Natural killer cell (primary cell): ENCODE measurements around the gene HLA-DPB1. TPM values are rescaled to one million over a fixed set of nuclear protein-coding genes. Genes with fewer than 3 reads are reported as not detected.
A peak's percentile ranks its signal among the peaks of the same experiment; 100 is the strongest.

Experiments
- ATAC-seq, 3 donors: fragments of 150-1000 bp in 2 of 3; fragments of 200-7000 bp in 1 of 3; cut with Tn5 transposase; 1 replicate in 1 of 3; 2 replicates in 2 of 3; pipeline ENCODE4 v1.10.0; 2021; ENCODE audit warnings: mild to moderate bottlenecking in 2 of 3, moderate library complexity in 2 of 3
- DNase-seq, 2 donors: peaks; one replicate each; pipeline versions ENCODE4 v3.0.0 to v3.0.0-alpha.2; 2013 to 2021; ENCODE audit warnings: mixed read lengths in 1 of 2
- H3K27ac ChIP-seq: one replicate; pipeline ENCODE4 v1.5.1; 2013; ENCODE audit warnings: mild to moderate bottlenecking, low read length
- H3K27me3 ChIP-seq: one replicate; pipeline ENCODE4 v1.6.1; 2013; ENCODE audit warnings: low read length; ENCODE audit not compliant: control insufficient read depth, insufficient read depth
- H3K36me3 ChIP-seq: one replicate; pipeline ENCODE4 v1.6.1; 2013; ENCODE audit warnings: low read length; ENCODE audit not compliant: control insufficient read depth, insufficient read depth
- H3K4me1 ChIP-seq: one replicate; pipeline ENCODE4 v1.6.1; 2013; ENCODE audit warnings: low read length; ENCODE audit not compliant: control insufficient read depth, insufficient read depth
- H3K4me3 ChIP-seq: one replicate; pipeline ENCODE4 v1.5.1; 2013; ENCODE audit warnings: low read length
- H3K9me3 ChIP-seq: one replicate; pipeline ENCODE4 v1.6.1; 2013; ENCODE audit warnings: low read length; ENCODE audit not compliant: control insufficient read depth, insufficient read depth
- H3K27ac Mint-ChIP-seq, 2 donors: one replicate each; pipeline ENCODE4 v1.8.0; 2022; ENCODE audit warnings: mild to moderate bottlenecking in 2 of 2, mixed read lengths in 2 of 2, moderate library complexity in 1 of 2
- H3K27me3 Mint-ChIP-seq, 2 donors: one replicate each; pipeline ENCODE4 v1.8.0; 2022; ENCODE audit warnings: low read depth in 2 of 2, mixed read lengths in 2 of 2
- H3K36me3 Mint-ChIP-seq: one replicate; pipeline ENCODE4 v1.8.0; 2022; ENCODE audit warnings: mixed read lengths
- H3K4me1 Mint-ChIP-seq, 2 donors: one replicate each; pipeline ENCODE4 v1.8.0; 2022; ENCODE audit warnings: mixed read lengths in 2 of 2
- H3K4me3 Mint-ChIP-seq: one replicate; pipeline ENCODE4 v1.8.0; 2022; ENCODE audit warnings: mild to moderate bottlenecking, moderate library complexity, mixed read lengths
- H3K9me3 Mint-ChIP-seq, 2 donors: one replicate each; pipeline ENCODE4 v1.8.0; 2022; ENCODE audit warnings: mixed read lengths in 2 of 2
- CTCF ChIP-seq: fragments of 200-600 bp; IDR thresholded peaks from one replicate; pipeline ENCODE4 v1.8.0; 2022; ENCODE audit warnings: antibody characterized with exemption
- WGBS: methylation state at CpG from one replicate; pipeline ENCODE4 v1.1.7; 2013; ENCODE audit warnings: missing lambda C conversion rate; ENCODE audit not compliant: insufficient coverage; 5-methylcytosine and 5-hydroxymethylcytosine counted together
- intact Hi-C: fragments of 100-400 bp; cut with micrococcal nuclease; formaldehyde crosslinking; loops from one replicate; pipeline ENCODE4 v1.14.2; 2022
- total RNA-seq, 4 donors: library from RNA; stranded (reverse); fragments of 120-200 nt in 1 of 4; gene quantifications; one replicate each; pipeline versions ENCODE4 v1.2.3 to v1.2.4, GENCODE V29; 2013 to 2022

Gene HLA-DPB1
- total RNA-seq, 3 donors from 2014 or later (not counting 1 experiment from before 2014, with no cell fraction given), result 55.2 to 131 (median 77.1) TPM

GRCh38 chr6:33120001-33120400 lies 44.2 kb downstream of the HLA-DPB1 start:
- H3K4me3 ChIP-seq, result no peak overlapping the region
- Mint-ChIP-seq H3K27ac (no peak overlapping the region), H3K4me3 (no peak overlapping the region), H3K36me3 (peaks cover 9% of the 10 kb centered on the region), H3K27me3 (peaks cover 38 to 39% of the 10 kb centered on the region in 2 donors), H3K9me3 (peaks cover 2 to 4% of the 10 kb centered on the region in 2 donors), H3K4me1 (peaks cover 0 to 7% of the 10 kb centered on the region in 2 donors)
- DNase-seq (no peak), ATAC-seq (no peak)
- WGBS, result 83% methylated on average over 3 of the region's 3 CpGs
- peaks cover 20% of the 10 kb centered on the region for H3K4me1 ChIP-seq
- no peaks in the 10 kb centered on the region for H3K36me3 ChIP-seq
- intact Hi-C loops, result no loop called here
- no peak for TF ChIP-seq CTCF
- H3K9me3 ChIP-seq, result peaks cover 11% of the 10 kb centered on the region
- peaks cover 18% of the 10 kb centered on the region for H3K27me3 ChIP-seq
- H3K27ac ChIP-seq, result no peak overlapping the region

- peaks cover 2 to 4% of the 10 kb centered on the region in 2 donors for H3K9me3 Mint-ChIP-seq
- H3K4me3 ChIP-seq, result no peak overlapping the region
These were observed 47.4 kb downstream of the HLA-DPB1 start for GRCh38 chr6:33123181-33123580.

GRCh38 chr6:33123732-33124524 lies 48.1 kb downstream of the HLA-DPB1 start:
- Histone ChIP-seq H3K4me3 (no peak overlapping the region), H3K36me3 (no peaks in the 10 kb centered on the region), H3K9me3 (peaks cover 11% of the 10 kb centered on the region), H3K27me3 (no peaks in the 10 kb centered on the region), H3K27ac (no peak overlapping the region), H3K4me1 (no peaks in the 10 kb centered on the region)
- ATAC-seq (peak in 2 of 3 donors; percentile 55 to 63), DNase-seq (peak in 1 of 2 donors; percentile 53)
- Mint-ChIP-seq H3K36me3 (peaks cover 9% of the 10 kb centered on the region), H3K27ac (no peak overlapping the region), H3K4me3 (no peak overlapping the region), H3K4me1 (no peaks in the 10 kb centered on the region), H3K27me3 (peaks cover 18 to 21% of the 10 kb centered on the region in 2 donors), H3K9me3 (peaks cover 2 to 4% of the 10 kb centered on the region in 2 donors)
- 93% methylated on average over 20 of the region's 20 CpGs for WGBS
- intact Hi-C loops, result loop anchor here (2.0 kb wide), 1 partner anchor 25 kb away; no protein-coding TSS in a partner anchor
- TF ChIP-seq CTCF, result peak; percentile 38

More at GRCh38 chr6:33123181-33123580, 47.4 kb downstream of the HLA-DPB1 start:
- Histone ChIP-seq H3K27me3 (peaks cover 1% of the 10 kb centered on the region), H3K9me3 (peaks cover 11% of the 10 kb centered on the region), H3K4me1 (no peaks in the 10 kb centered on the region), H3K27ac (no peak overlapping the region), H3K36me3 (no peaks in the 10 kb centered on the region)
- intact Hi-C loops, result loop anchor here (2.0 kb wide), 1 partner anchor 26 kb away; no protein-coding TSS in a partner anchor
- H3K27ac Mint-ChIP-seq, result no peak overlapping the region
- no peaks in the 10 kb centered on the region for H3K4me1 Mint-ChIP-seq
- TF ChIP-seq CTCF, result no peak
- ATAC-seq (no peak), DNase-seq (no peak)
- H3K36me3 Mint-ChIP-seq, result peaks cover 9% of the 10 kb centered on the region
- H3K27me3 Mint-ChIP-seq, result peaks cover 18 to 21% of the 10 kb centered on the region in 2 donors
- WGBS, result 91% methylated on average over 6 of the region's 6 CpGs
- H3K4me3 Mint-ChIP-seq, result no peak overlapping the region
